ENCODE results near the gene LRTM1.

LRTM1 gene

DNA sequence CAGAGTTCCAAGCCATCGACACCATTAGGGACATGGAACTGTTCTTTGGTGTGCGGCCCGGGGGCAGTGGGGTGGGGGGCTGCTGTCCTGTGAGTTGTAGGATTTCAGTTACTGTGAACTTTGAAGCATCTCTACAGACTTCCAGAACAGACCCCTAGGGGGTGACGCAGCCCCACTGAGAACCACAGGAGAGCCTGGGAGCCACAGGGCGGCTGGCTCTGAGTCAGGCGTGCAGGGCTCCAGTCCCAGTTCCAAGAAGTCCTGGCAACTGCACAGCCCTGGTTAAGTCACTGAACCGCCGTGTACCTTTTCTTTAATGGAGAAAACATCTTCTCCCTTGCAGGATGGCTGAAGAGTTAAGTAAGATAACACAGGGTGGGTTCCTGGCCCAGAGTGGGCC is 23.5 kb upstream of the LRTM1 start:
- Histone ChIP-seq H3K4me1 (ENCODE audit: insufficient read depth, low read length) (no peaks in the 10 kb centered on the region), H3K79me2 (ENCODE audit: insufficient read depth, low read length) (no peaks in the 10 kb centered on the region), H3K4me3 (ENCODE audit: low read depth in 1 of 2, low read length in 2 of 2) (no peak overlapping the region), H3K36me3 (ENCODE audit: insufficient read depth, low read length) (no peaks in the 10 kb centered on the region), H3K9ac (ENCODE audit: low read depth, low read length) (no peak overlapping the region), H3K27me3 (ENCODE audit: insufficient read depth, low read length, poor library complexity) (no peaks in the 10 kb centered on the region), H2AFZ (ENCODE audit: low read depth, low read length) (no peak overlapping the region), H4K20me1 (ENCODE audit: insufficient read depth, low read length) (no peaks in the 10 kb centered on the region), H3K4me2 (ENCODE audit: insufficient read depth, low read length) (no peak overlapping the region), H3K27ac (ENCODE audit: low read length) (no peak overlapping the region), H3K9me3 (ENCODE audit: insufficient read depth, low read length, severe bottlenecking) (no peaks in the 10 kb centered on the region)
- no peak; the same call in 2 of the 3 replicates for ATAC-seq (ENCODE audit: insufficient read depth, low read depth)
- DNase-seq: peak; percentile 10
- no peak for TF ChIP-seq EZH2 (IDR thresholded peaks at IDR 0.05; ENCODE audit: borderline replicate concordance, low read depth, low read length, severe bottlenecking)
- TF ChIP-seq, protein P1, sequence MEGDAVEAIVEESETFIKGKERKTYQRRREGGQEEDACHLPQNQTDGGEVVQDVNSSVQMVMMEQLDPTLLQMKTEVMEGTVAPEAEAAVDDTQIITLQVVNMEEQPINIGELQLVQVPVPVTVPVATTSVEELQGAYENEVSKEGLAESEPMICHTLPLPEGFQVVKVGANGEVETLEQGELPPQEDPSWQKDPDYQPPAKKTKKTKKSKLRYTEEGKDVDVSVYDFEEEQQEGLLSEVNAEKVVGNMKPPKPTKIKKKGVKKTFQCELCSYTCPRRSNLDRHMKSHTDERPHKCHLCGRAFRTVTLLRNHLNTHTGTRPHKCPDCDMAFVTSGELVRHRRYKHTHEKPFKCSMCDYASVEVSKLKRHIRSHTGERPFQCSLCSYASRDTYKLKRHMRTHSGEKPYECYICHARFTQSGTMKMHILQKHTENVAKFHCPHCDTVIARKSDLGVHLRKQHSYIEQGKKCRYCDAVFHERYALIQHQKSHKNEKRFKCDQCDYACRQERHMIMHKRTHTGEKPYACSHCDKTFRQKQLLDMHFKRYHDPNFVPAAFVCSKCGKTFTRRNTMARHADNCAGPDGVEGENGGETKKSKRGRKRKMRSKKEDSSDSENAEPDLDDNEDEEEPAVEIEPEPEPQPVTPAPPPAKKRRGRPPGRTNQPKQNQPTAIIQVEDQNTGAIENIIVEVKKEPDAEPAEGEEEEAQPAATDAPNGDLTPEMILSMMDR (IDR thresholded peaks at IDR 0.05; ENCODE audit: borderline replicate concordance, extremely low read depth, low read length, poor library complexity, severe bottlenecking): peak; percentile 33

DNA sequence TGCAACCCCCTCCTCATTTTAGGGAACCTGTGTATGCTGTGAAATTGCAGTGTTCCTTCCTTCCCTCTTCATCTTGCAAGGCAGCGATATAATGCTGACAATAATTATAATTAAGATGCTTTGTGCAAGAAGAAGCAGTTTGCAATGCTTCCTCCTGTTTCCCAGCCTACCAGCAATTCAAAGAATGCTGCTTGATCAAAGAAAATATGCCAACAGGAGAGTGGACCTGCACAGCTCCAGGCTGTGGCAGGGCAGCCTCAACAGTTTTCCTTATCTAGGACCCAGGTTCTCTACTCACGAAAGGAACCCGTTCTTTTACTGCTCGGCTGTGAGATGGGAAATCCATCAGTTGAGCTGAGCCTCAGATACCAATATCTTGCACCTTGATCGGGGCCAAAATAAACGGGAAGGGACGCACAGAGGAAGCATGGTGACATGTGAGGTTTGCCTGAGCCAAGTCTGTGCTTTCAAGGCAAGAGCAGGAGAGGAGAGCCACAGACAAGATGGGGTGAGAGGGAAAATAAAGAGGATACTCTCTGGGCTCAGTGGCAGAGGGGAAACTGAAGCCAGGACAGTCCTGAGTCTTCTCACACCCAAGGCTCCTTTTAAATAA is 22.6 kb upstream of the LRTM1 start:
- no peak for TF ChIP-seq EZH2 (IDR thresholded peaks at IDR 0.05; ENCODE audit: borderline replicate concordance, low read depth, low read length, severe bottlenecking)
- TF ChIP-seq, protein P1 (IDR thresholded peaks at IDR 0.05; ENCODE audit: borderline replicate concordance, extremely low read depth, low read length, poor library complexity, severe bottlenecking): no peak
- no peaks in the 10 kb centered on the region for H3K79me2 ChIP-seq (ENCODE audit: insufficient read depth, low read length)
- no peak overlapping the region for H3K9ac ChIP-seq (ENCODE audit: low read depth, low read length)
- no peak overlapping the region for H3K4me2 ChIP-seq (ENCODE audit: insufficient read depth, low read length)
- H3K4me3 ChIP-seq (ENCODE audit: low read depth in 1 of 2, low read length in 2 of 2): no peak overlapping the region
- ATAC-seq (ENCODE audit: insufficient read depth, low read depth): no peak
- H3K27me3 ChIP-seq (ENCODE audit: insufficient read depth, low read length, poor library complexity): no peaks in the 10 kb centered on the region
- no peaks in the 10 kb centered on the region for H3K36me3 ChIP-seq (ENCODE audit: insufficient read depth, low read length)
- DNase-seq: no peak
- H4K20me1 ChIP-seq (ENCODE audit: insufficient read depth, low read length): no peaks in the 10 kb centered on the region
- H3K4me1 ChIP-seq (ENCODE audit: insufficient read depth, low read length): no peaks in the 10 kb centered on the region
- no peak overlapping the region for H3K27ac ChIP-seq (ENCODE audit: low read length)
- H2AFZ ChIP-seq (ENCODE audit: low read depth, low read length): no peak overlapping the region
- H3K9me3 ChIP-seq (ENCODE audit: insufficient read depth, low read length, severe bottlenecking): no peaks in the 10 kb centered on the region

DNA sequence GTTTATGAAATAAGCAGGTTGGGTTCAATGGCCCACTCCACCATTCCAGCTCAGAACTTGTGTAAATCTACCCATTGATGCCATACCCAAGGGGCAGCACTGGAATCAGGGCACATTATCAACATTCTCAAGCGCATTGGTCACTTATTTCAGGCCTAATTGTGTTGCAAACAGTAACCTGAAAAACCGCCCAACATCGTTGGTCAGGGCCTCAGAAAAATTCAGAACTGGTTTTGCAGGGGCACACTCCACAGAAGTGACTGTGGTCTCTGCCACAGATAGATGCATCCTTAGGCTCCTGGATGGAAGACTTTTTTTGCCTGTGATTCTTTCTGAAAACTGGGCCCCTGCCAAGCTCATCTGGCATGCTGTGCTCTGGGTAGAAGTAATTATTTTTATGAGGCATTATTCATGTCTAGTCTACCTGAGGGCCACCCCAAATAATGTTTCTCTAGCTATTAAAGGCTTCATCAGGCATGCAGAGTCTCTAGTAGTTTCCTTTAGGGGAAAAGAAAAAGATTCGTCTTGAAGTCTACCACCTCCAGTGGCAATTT is 21.7 kb upstream of the LRTM1 start:
- Histone ChIP-seq H3K27me3 (ENCODE audit: insufficient read depth, low read length, poor library complexity) (no peaks in the 10 kb centered on the region), H3K27ac (ENCODE audit: low read length) (no peak overlapping the region), H3K4me2 (ENCODE audit: insufficient read depth, low read length) (no peak overlapping the region), H4K20me1 (ENCODE audit: insufficient read depth, low read length) (no peaks in the 10 kb centered on the region), H3K9me3 (ENCODE audit: insufficient read depth, low read length, severe bottlenecking) (no peaks in the 10 kb centered on the region), H3K4me1 (ENCODE audit: insufficient read depth, low read length) (no peaks in the 10 kb centered on the region), H3K9ac (ENCODE audit: low read depth, low read length) (no peak overlapping the region), H3K36me3 (ENCODE audit: insufficient read depth, low read length) (no peaks in the 10 kb centered on the region), H3K79me2 (ENCODE audit: insufficient read depth, low read length) (no peaks in the 10 kb centered on the region), H2AFZ (ENCODE audit: low read depth, low read length) (no peak overlapping the region), H3K4me3 (ENCODE audit: low read depth in 1 of 2, low read length in 2 of 2) (no peak overlapping the region)
- TF ChIP-seq, protein P1 (IDR thresholded peaks at IDR 0.05; ENCODE audit: borderline replicate concordance, extremely low read depth, low read length, poor library complexity, severe bottlenecking): no peak
- no peak for TF ChIP-seq EZH2 (IDR thresholded peaks at IDR 0.05; ENCODE audit: borderline replicate concordance, low read depth, low read length, severe bottlenecking)
- DNase-seq (no peak), ATAC-seq (ENCODE audit: insufficient read depth, low read depth) (no peak)
